Measurements from ENCODE around the gene DDX50.

DNA sequence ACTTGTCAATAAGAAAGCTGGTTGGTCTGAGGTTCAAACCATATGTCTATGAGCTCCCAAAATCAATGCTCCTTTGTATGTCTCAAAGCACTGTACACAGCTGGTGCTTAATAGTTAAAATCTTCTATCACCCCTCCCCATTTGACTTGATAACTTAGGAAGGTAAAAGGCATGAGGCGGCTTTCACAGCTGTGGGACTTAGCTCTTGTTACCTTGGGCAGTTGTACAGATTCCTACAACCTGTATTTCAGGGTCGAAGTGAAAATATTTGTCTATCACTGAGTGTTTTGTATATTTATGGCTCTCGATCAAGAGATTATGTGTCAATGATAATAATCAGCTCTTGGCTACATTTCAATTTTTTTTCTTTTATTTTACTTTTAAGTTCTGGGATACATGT is 86.5 kb downstream of the DDX50 start:
- TF ChIP-seq, protein P1, sequence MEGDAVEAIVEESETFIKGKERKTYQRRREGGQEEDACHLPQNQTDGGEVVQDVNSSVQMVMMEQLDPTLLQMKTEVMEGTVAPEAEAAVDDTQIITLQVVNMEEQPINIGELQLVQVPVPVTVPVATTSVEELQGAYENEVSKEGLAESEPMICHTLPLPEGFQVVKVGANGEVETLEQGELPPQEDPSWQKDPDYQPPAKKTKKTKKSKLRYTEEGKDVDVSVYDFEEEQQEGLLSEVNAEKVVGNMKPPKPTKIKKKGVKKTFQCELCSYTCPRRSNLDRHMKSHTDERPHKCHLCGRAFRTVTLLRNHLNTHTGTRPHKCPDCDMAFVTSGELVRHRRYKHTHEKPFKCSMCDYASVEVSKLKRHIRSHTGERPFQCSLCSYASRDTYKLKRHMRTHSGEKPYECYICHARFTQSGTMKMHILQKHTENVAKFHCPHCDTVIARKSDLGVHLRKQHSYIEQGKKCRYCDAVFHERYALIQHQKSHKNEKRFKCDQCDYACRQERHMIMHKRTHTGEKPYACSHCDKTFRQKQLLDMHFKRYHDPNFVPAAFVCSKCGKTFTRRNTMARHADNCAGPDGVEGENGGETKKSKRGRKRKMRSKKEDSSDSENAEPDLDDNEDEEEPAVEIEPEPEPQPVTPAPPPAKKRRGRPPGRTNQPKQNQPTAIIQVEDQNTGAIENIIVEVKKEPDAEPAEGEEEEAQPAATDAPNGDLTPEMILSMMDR (conservative IDR thresholded peaks at IDR 0.05; ENCODE audit: low read length), result no peak
- TF ChIP-seq EZH2phosphoT487 (IDR thresholded peaks at IDR 0.05; ENCODE audit: borderline replicate concordance), result no peak

Data from Loucy (cell line).